NT2/D1 (cell line): ENCODE results near the gene SLC44A4.

Experiments
- SUZ12 ChIP-seq: IDR thresholded peaks from 2 replicates; pipeline ENCODE4 v1.6.1; 2011; ENCODE audit not compliant: insufficient read length, insufficient read depth; ENCODE audit errors: extremely low read depth
- YY1 ChIP-seq: IDR thresholded peaks from 2 replicates; pipeline ENCODE4 v1.6.1; 2011; ENCODE audit not compliant: insufficient read length, insufficient read depth
- ZNF274 ChIP-seq: IDR thresholded peaks from 2 replicates; pipeline ENCODE4 v1.6.1; 2011; ENCODE audit warnings: mild to moderate bottlenecking, low read depth, low read length

DNA sequence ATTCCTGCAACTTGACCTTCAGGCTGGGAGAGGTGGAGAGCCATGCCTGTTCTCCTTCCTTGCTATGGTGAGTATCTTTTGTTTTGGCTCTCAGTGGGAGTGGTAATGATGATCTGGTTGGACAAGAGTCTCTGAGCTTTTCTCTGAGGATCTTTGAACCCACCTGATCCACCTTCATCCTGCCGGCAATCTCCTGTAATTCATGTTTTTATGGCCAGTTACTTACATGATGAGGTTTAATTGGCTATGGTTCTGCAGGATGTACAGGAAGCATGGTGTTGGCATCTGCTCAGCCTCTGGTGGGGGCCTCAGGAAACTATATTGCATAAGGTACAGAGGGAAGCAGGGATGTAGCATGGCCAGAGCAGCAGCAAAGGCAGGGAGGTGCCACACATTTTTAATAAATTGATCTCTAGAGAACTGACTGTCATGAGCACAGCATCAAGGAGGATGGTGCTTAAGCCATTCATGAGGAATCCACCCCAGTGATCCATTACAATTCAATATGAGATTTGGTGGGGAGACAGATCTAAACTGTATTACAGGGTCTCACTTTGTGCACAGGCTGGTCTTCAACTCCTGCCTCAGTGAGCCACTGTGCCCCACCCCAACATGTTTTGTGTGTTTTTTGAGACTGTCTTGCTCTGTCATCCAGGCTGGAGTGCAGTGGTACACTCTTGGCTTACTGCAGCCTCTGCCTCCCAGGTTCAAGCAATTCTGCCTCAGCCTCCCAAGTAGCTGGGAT is 41.3 kb downstream of the SLC44A4 start:
- TF ChIP-seq ZNF274 (no peak), YY1 (no peak), SUZ12 (no peak)
